Thyroid gland (tissue), 4 donors: ENCODE results near the gene ABI3BP. TPM values are rescaled to one million over a fixed set of nuclear protein-coding genes. Genes with fewer than 3 reads are reported as not detected.

Experiments used
- DNase-seq, 2 donors: peaks; one replicate each; pipeline ENCODE4 v3.0.0-alpha.2; 2019
- H3K27ac ChIP-seq, 3 donors: fragments of 200-600 bp; sonication (generic); 1 replicate in 2 of 3; 2 replicates in 1 of 3; pipeline ENCODE4 v1.5.1; 2016 to 2019; ENCODE audit warnings: mild to moderate bottlenecking in 1 of 3, moderate library complexity in 1 of 3
- H3K27me3 ChIP-seq: fragments of 200-600 bp; sonication (generic); one replicate; pipeline ENCODE4 v1.5.1; 2019
- H3K36me3 ChIP-seq, 2 donors: fragments of 200-600 bp; sonication (generic); one replicate each; pipeline ENCODE4 v1.5.1; 2016 to 2019
- H3K4me1 ChIP-seq, 2 donors: fragments of 200-600 bp; sonication (generic); one replicate each; pipeline ENCODE4 v1.5.1; 2017 to 2019
- H3K4me3 ChIP-seq, 3 donors: fragments of 200-600 bp; sonication (generic); replicated peaks in 1 of 3; 1 replicate in 2 of 3; 2 replicates in 1 of 3; pipeline ENCODE4 v1.5.1; 2016; ENCODE audit warnings: mild to moderate bottlenecking in 1 of 3
- H3K9me3 ChIP-seq: fragments of 200-600 bp; sonication (generic); one replicate; pipeline ENCODE4 v1.5.1; 2017
- POLR2A ChIP-seq, 2 donors: fragments of 450-650 bp; IDR thresholded peaks; one replicate each; pipeline ENCODE4 v1.6.1; 2017; ENCODE audit warnings: antibody characterized with exemption in 2 of 2, mild to moderate bottlenecking in 2 of 2, moderate library complexity in 1 of 2
- WGBS, 2 donors: methylation state at CpG; one replicate each; pipeline ENCODE4 v1.1.5; 2017; 5-methylcytosine and 5-hydroxymethylcytosine counted together
- intact Hi-C: fragments of 100-400 bp; cut with DNase I; formaldehyde crosslinking; loops from one replicate; pipeline ENCODE4 v1.15.1; 2023
- total RNA-seq, 4 donors: library from RNA; depleted of rRNA; stranded (reverse); fragments of >200 nt; gene quantifications; one replicate each; pipeline ENCODE4 v1.2.3, GENCODE V29; 2016
- TF ChIP-seq, protein P1 (sequence below), 6 experiments: fragments of 200-600 bp in 3 of 6; fragments of 450-650 bp in 3 of 6; sonication (generic) in 3 of 6; IDR thresholded peaks; one replicate each; pipeline ENCODE4 v1.5.1; 2016 to 2019; ENCODE audit warnings: antibody characterized with exemption in 6 of 6, mild to moderate bottlenecking in 2 of 6, inconsistent platforms in 1 of 6, moderate library complexity in 1 of 6

Gene ABI3BP
- total RNA-seq, 4 donors from 2014 or later, result 68.7 to 133 (median 96.8) TPM

- no peaks in the 10 kb centered on the region for H3K9me3 ChIP-seq
These were observed 79.2 kb downstream of the ABI3BP start for GRCh38 chr3:100913870-100914648.

GRCh38 chr3:100912976-100913545 lies 80.2 kb downstream of the ABI3BP start:
- no peak for TF ChIP-seq POLR2A (IDR thresholded peaks at IDR 0.05)
- TF ChIP-seq, protein P1, sequence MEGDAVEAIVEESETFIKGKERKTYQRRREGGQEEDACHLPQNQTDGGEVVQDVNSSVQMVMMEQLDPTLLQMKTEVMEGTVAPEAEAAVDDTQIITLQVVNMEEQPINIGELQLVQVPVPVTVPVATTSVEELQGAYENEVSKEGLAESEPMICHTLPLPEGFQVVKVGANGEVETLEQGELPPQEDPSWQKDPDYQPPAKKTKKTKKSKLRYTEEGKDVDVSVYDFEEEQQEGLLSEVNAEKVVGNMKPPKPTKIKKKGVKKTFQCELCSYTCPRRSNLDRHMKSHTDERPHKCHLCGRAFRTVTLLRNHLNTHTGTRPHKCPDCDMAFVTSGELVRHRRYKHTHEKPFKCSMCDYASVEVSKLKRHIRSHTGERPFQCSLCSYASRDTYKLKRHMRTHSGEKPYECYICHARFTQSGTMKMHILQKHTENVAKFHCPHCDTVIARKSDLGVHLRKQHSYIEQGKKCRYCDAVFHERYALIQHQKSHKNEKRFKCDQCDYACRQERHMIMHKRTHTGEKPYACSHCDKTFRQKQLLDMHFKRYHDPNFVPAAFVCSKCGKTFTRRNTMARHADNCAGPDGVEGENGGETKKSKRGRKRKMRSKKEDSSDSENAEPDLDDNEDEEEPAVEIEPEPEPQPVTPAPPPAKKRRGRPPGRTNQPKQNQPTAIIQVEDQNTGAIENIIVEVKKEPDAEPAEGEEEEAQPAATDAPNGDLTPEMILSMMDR (IDR thresholded peaks at IDR 0.05), result no peak
- WGBS, 2 donors, result 94% methylated on average over 4 of the region's 4 CpGs

More at GRCh38 chr3:100913870-100914648, 79.2 kb downstream of the ABI3BP start:
- TF ChIP-seq POLR2A (IDR thresholded peaks at IDR 0.05), result peak in 1 of 2 donors; percentile 6
- TF ChIP-seq, protein P1 (IDR thresholded peaks at IDR 0.05), result peak in 1 of 6 experiments; percentile 23
- 22 to 29% methylated on average over 5 of the region's 5 CpGs for WGBS, 2 donors
- peaks cover 40 to 53% of the 10 kb centered on the region in 2 donors for H3K4me1 ChIP-seq
- no peaks in the 10 kb centered on the region for H3K27me3 ChIP-seq
- H3K27ac ChIP-seq, result peak overlapping the region; percentile 79 to 93 (median 79)
- peak; percentile 95 for DNase-seq
- intact Hi-C loops, result no loop called here
- H3K36me3 ChIP-seq, result no peaks in the 10 kb centered on the region
- no peak overlapping the region for H3K4me3 ChIP-seq

GRCh38 chr3:100912571-100912970 lies 80.7 kb downstream of the ABI3BP start:
- Histone ChIP-seq H3K4me3 (no peak overlapping the region), H3K9me3 (no peaks in the 10 kb centered on the region), H3K27me3 (no peaks in the 10 kb centered on the region), H3K36me3 (no peaks in the 10 kb centered on the region), H3K27ac (peak overlapping the region in 2 of 3 donors; percentile 77 to 93), H3K4me1 (peaks cover 40 to 53% of the 10 kb centered on the region in 2 donors)
- TF ChIP-seq, protein P1 (IDR thresholded peaks at IDR 0.05), result no peak
- no peak for TF ChIP-seq POLR2A (IDR thresholded peaks at IDR 0.05)
- intact Hi-C loops, result no loop called here
- 93 to 97% methylated on average over 6 of the region's 6 CpGs for WGBS, 2 donors
- no peak for DNase-seq

More at GRCh38 chr3:100912976-100913545, 80.2 kb downstream of the ABI3BP start:
- Histone ChIP-seq H3K27me3 (no peaks in the 10 kb centered on the region), H3K36me3 (no peaks in the 10 kb centered on the region), H3K4me1 (peaks cover 40 to 53% of the 10 kb centered on the region in 2 donors), H3K9me3 (no peaks in the 10 kb centered on the region), H3K4me3 (no peak overlapping the region), H3K27ac (peak overlapping the region; percentile 77 to 93 (median 79))
- intact Hi-C loops, result no loop called here
- no peak for DNase-seq

DNA sequence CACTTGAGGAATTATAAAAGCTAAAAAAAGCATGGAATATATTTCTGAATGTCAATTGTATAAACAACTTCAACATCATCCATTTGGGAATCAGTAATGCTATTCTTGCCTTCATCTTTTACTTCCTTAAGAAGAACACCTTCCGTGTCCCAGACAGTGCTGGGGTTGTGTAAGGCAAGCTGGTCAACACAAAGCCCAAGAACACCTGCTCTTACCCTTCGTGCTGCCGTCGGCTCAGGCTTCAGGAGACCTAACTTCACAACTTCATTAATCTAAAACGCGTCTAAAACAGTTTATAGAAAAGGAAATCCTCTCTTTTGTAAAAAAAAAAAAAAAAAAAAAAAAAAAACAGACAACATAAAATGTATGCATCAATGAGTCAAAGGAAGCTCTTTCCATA lies 81.3 kb downstream of the ABI3BP start:
- Histone ChIP-seq H3K9me3 (no peaks in the 10 kb centered on the region), H3K27me3 (no peaks in the 10 kb centered on the region), H3K27ac (peak overlapping the region in 1 of 3 donors; percentile 93), H3K4me1 (peaks cover 40 to 57% of the 10 kb centered on the region in 2 donors), H3K36me3 (no peaks in the 10 kb centered on the region), H3K4me3 (no peak overlapping the region)
- no peak for DNase-seq
- WGBS, 2 donors, result 85 to 89% methylated on average over 6 of the region's 6 CpGs
- intact Hi-C loops, result no loop called here
- TF ChIP-seq, protein P1 (IDR thresholded peaks at IDR 0.05), result no peak
- no peak for TF ChIP-seq POLR2A (IDR thresholded peaks at IDR 0.05)

DNA sequence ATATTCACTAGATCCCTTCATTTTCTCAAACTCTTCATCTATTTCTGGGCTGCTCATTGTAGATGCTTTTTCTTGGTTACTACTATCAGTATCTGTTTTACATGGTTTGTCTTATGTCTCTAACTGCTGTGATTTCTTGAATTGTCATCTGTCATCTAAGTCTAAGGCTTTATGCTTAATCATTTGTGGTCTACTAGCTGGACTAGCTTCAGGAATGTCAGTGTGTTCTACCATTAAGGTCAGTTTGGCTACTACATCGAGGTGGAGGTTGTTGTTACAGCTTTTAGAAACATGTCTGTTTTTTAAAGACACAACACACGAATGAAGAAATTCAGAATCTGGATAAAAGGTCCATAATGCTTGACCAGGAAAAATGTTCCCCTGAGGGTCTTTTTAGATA lies 82.2 kb downstream of the ABI3BP start:
- peaks cover 40 to 57% of the 10 kb centered on the region in 2 donors for H3K4me1 ChIP-seq
- H3K36me3 ChIP-seq, result no peaks in the 10 kb centered on the region
- TF ChIP-seq POLR2A (IDR thresholded peaks at IDR 0.05), result no peak
- TF ChIP-seq, protein P1 (IDR thresholded peaks at IDR 0.05), result no peak
- peak overlapping the region; percentile 14 to 93 (median 38) for H3K27ac ChIP-seq
- 18 to 29% methylated on average over 2 of the region's 2 CpGs for WGBS, 2 donors
- intact Hi-C loops, result no loop called here
- H3K4me3 ChIP-seq, result no peak overlapping the region
- H3K9me3 ChIP-seq, result no peaks in the 10 kb centered on the region
- no peaks in the 10 kb centered on the region for H3K27me3 ChIP-seq
- DNase-seq, result no peak
